H1 (cell line): ENCODE data around the gene GABPB1. TPM values are rescaled to one million over a fixed set of nuclear protein-coding genes. Genes with fewer than 3 reads are reported as not detected.
A peak's percentile ranks its signal among the peaks of the same experiment; 100 is the strongest.

Source experiments
- CTCF ChIA-PET: fragments of 300-600 bp; sonication (Branson Sonifier 250); formaldehyde crosslinking; loops from one replicate; lab custom pipeline; 2021; ENCODE audit not compliant: partially characterized antibody; lab: Charles Lee
- POLR2A ChIA-PET: fragments of 300-600 bp; sonication (Branson Sonifier 250); formaldehyde crosslinking; loops from one replicate; lab custom pipeline; 2021; ENCODE audit warnings: inconsistent platforms; ENCODE audit not compliant: partially characterized antibody; lab: Charles Lee
- DNase-seq, 2 experiments: peaks; one replicate each; pipeline versions ENCODE4 v3.0.0 to v3.0.0-alpha.2; 2010 to 2022; ENCODE audit warnings: low spot score in 2 of 2, low read depth in 1 of 2, mixed read lengths in 1 of 2
- FAIRE-seq: peaks from 2 replicates; lab custom pipeline; 2011; peaks lifted over from hg19 to GRCh38; lab: Jason Lieb, UNC
- H2AFZ ChIP-seq: 2 replicates; pipeline ENCODE4 v1.8.1; 2012; ENCODE audit warnings: low read length, inconsistent platforms
- H2AK5ac ChIP-seq: 2 replicates; pipeline ENCODE4 v1.6.1; 2013; ENCODE audit warnings: low read depth, low read length
- H2BK120ac ChIP-seq: replicated peaks from 2 replicates; pipeline ENCODE3; 2013; ENCODE audit warnings: low read depth, low read length, inconsistent platforms
- H2BK12ac ChIP-seq: 2 replicates; pipeline ENCODE4 v1.6.1; 2013; ENCODE audit warnings: low read depth, low read length
- H2BK15ac ChIP-seq: 2 replicates; pipeline ENCODE4 v1.6.1; 2013; ENCODE audit warnings: low read length
- H2BK20ac ChIP-seq: 2 replicates; pipeline ENCODE4 v1.6.1; 2013; ENCODE audit warnings: low read length
- H2BK5ac ChIP-seq: 2 replicates; pipeline ENCODE4 v1.6.1; 2013; ENCODE audit warnings: low read depth, low read length
- H3K14ac ChIP-seq: 2 replicates; pipeline ENCODE4 v1.6.1; 2013; ENCODE audit warnings: inconsistent platforms; ENCODE audit not compliant: insufficient read length
- H3K18ac ChIP-seq: 2 replicates; pipeline ENCODE4 v1.6.1; 2013; ENCODE audit warnings: low read length; ENCODE audit errors: extremely low read depth
- H3K23ac ChIP-seq: 2 replicates; pipeline ENCODE4 v1.6.1; 2013; ENCODE audit warnings: inconsistent platforms; ENCODE audit not compliant: insufficient read length
- H3K23me2 ChIP-seq: 2 replicates; pipeline ENCODE4 v1.6.1; 2013; ENCODE audit warnings: low read depth, low read length
- H3K27ac ChIP-seq: 2 replicates; pipeline ENCODE4 v1.6.1; 2011; ENCODE audit warnings: low read depth, low read length, inconsistent platforms
- H3K27me3 ChIP-seq, 4 experiments: replicated peaks in 1 of 4; 1 replicate in 1 of 4; 2 replicates in 3 of 4; pipeline versions ENCODE4 v1.6.1 to v1.8.1; 2011 to 2013; ENCODE audit warnings: low read length in 3 of 4, mild to moderate bottlenecking in 3 of 4, inconsistent platforms in 2 of 4, mixed read lengths in 2 of 4, moderate library complexity in 1 of 4; ENCODE audit not compliant: control insufficient read depth in 3 of 4, insufficient read depth in 3 of 4; ENCODE audit errors: extremely low read depth in 1 of 4
- H3K36me3 ChIP-seq, 4 experiments: 2 replicates each; pipeline versions ENCODE4 v1.6.1 to v1.8.1; 2011 to 2013; ENCODE audit warnings: mild to moderate bottlenecking in 4 of 4, low read length in 3 of 4, moderate library complexity in 2 of 4, control low read depth in 1 of 4, inconsistent platforms in 1 of 4; ENCODE audit not compliant: insufficient read depth in 4 of 4, control insufficient read depth in 2 of 4
- H3K4ac ChIP-seq: replicated peaks from 2 replicates; pipeline ENCODE3; 2013; ENCODE audit warnings: low read length, low read depth, mixed read lengths, inconsistent platforms; ENCODE audit not compliant: insufficient read length
- H3K4me1 ChIP-seq, 4 experiments: replicated peaks in 1 of 4; 1 replicate in 1 of 4; 2 replicates in 3 of 4; pipeline versions ENCODE4 v1.6.1 to v1.8.1; 2011 to 2013; ENCODE audit warnings: low read length in 3 of 4, inconsistent platforms in 2 of 4, mixed read lengths in 1 of 4; ENCODE audit not compliant: insufficient read depth in 4 of 4, control insufficient read depth in 3 of 4
- H3K4me2 ChIP-seq, 2 experiments: 2 replicates each; pipeline versions ENCODE4 v1.6.1 to v1.8.1; 2011 to 2013; ENCODE audit warnings: low read depth in 2 of 2, low read length in 2 of 2, control low read depth in 1 of 2, inconsistent platforms in 1 of 2, mild to moderate bottlenecking in 1 of 2; ENCODE audit not compliant: insufficient read depth in 1 of 2
- H3K4me3 ChIP-seq, 4 experiments: fragments of 200-600, 300-600 bp in 1 of 4; sonication (generic), shearing (Covaris generic), sonication (Bioruptor Twin) in 1 of 4; 2 replicates each; pipeline versions ENCODE4 v1.5.1 to v1.8.1; 2011 to 2016; ENCODE audit warnings: low read length in 4 of 4, low read depth in 3 of 4, control low read depth in 2 of 4, inconsistent platforms in 2 of 4, mild to moderate bottlenecking in 2 of 4, mixed read lengths in 1 of 4, moderate library complexity in 1 of 4; ENCODE audit not compliant: insufficient read depth in 2 of 4; ENCODE audit errors: extremely low read depth in 1 of 4
- H3K56ac ChIP-seq: replicated peaks from 2 replicates; pipeline ENCODE3; 2013; ENCODE audit warnings: low read depth, mild to moderate bottlenecking, mixed read lengths, low read length, inconsistent platforms; ENCODE audit not compliant: insufficient read length
- H3K79me1 ChIP-seq: 2 replicates; pipeline ENCODE4 v1.6.1; 2013; ENCODE audit warnings: low read depth, low read length, control low read depth
- H3K79me2 ChIP-seq, 2 experiments: 2 replicates each; pipeline versions ENCODE4 v1.6.1 to v1.8.1; 2012 to 2013; ENCODE audit warnings: low read length in 2 of 2, mild to moderate bottlenecking in 2 of 2, inconsistent platforms in 1 of 2; ENCODE audit not compliant: insufficient read depth in 2 of 2, control insufficient read depth in 1 of 2
- H3K9ac ChIP-seq, 4 experiments: replicated peaks in 1 of 4; 1 replicate in 1 of 4; 2 replicates in 3 of 4; pipeline versions ENCODE4 v1.6.1 to v1.8.1; 2011 to 2013; ENCODE audit warnings: low read depth in 3 of 4, low read length in 3 of 4, control low read depth in 2 of 4, mild to moderate bottlenecking in 2 of 4, moderate library complexity in 2 of 4, inconsistent platforms in 1 of 4; ENCODE audit errors: extremely low read depth in 1 of 4
- H3K9me3 ChIP-seq, 2 experiments: 2 replicates each; pipeline versions ENCODE4 v1.6.1 to v1.8.1; 2012 to 2013; ENCODE audit warnings: mild to moderate bottlenecking in 2 of 2, moderate library complexity in 2 of 2, control low read depth in 1 of 2, inconsistent platforms in 1 of 2, low read depth in 1 of 2, low read length in 1 of 2, mixed read lengths in 1 of 2; ENCODE audit not compliant: insufficient read depth in 2 of 2
- H4K20me1 ChIP-seq, 2 experiments: replicated peaks in 1 of 2; 2 replicates each; pipeline versions ENCODE3 to v1.8.1; 2011 to 2013; ENCODE audit warnings: inconsistent platforms in 2 of 2, low read length in 2 of 2, mild to moderate bottlenecking in 1 of 2; ENCODE audit not compliant: insufficient read depth in 2 of 2, control insufficient read depth in 1 of 2
- H4K5ac ChIP-seq: 2 replicates; pipeline ENCODE4 v1.6.1; 2013; ENCODE audit warnings: low read length, low read depth, mixed read lengths, inconsistent platforms; ENCODE audit not compliant: insufficient read length
- H4K8ac ChIP-seq: 2 replicates; pipeline ENCODE4 v1.8.0; 2013; ENCODE audit warnings: mild to moderate bottlenecking, moderate library complexity, low read length, inconsistent platforms; ENCODE audit not compliant: insufficient read depth; ENCODE audit errors: extremely low read depth
- H4K91ac ChIP-seq: replicated peaks from 2 replicates; pipeline ENCODE3; 2013; ENCODE audit warnings: low read length, mixed read lengths, inconsistent platforms; ENCODE audit not compliant: insufficient read length
- ATF3 ChIP-seq: IDR thresholded peaks from 2 replicates; pipeline ENCODE4 v1.6.1; 2011; ENCODE audit warnings: low read depth, mild to moderate bottlenecking, low read length; ENCODE audit not compliant: insufficient read depth
- CHD1 ChIP-seq: IDR thresholded peaks from 2 replicates; pipeline ENCODE4 v1.6.1; 2012; ENCODE audit warnings: low read depth, low read length, improper control_type of control experiment
- EGR1 ChIP-seq: IDR thresholded peaks from 2 replicates; pipeline ENCODE4 v1.6.1; 2011; ENCODE audit warnings: low read depth, low read length, borderline replicate concordance
- EZH2 ChIP-seq: fragments of 200-600 bp; sonication (generic); IDR thresholded peaks from 2 replicates; pipeline ENCODE4 v1.7.1; 2012; ENCODE audit warnings: low read depth, mild to moderate bottlenecking, moderate library complexity, low read length, inconsistent platforms; ENCODE audit not compliant: severe bottlenecking
- HDAC6 ChIP-seq: IDR thresholded peaks from one replicate; pipeline ENCODE4 v1.7.1; 2012; ENCODE audit warnings: low read depth, mild to moderate bottlenecking, inconsistent platforms, low read length, moderate library complexity
- MAFK ChIP-seq: IDR thresholded peaks from 2 replicates; pipeline ENCODE4 v1.6.1; 2012; ENCODE audit warnings: low read depth, mild to moderate bottlenecking, improper control_type of control experiment, low read length
- NANOG ChIP-seq: IDR thresholded peaks from 2 replicates; pipeline ENCODE4 v1.6.1; 2011; ENCODE audit warnings: low read length, low read depth, mild to moderate bottlenecking, inconsistent platforms; ENCODE audit not compliant: insufficient read depth, poor library complexity, severe bottlenecking
- RBBP5 ChIP-seq: IDR thresholded peaks from 2 replicates; pipeline ENCODE4 v1.7.1; 2012; ENCODE audit warnings: low read depth, mild to moderate bottlenecking, inconsistent platforms, low read length, moderate library complexity, borderline replicate concordance
- RNF2 ChIP-seq: fragments of 200-900, 300-1000 bp; sonication (generic); IDR thresholded peaks from 2 replicates; pipeline ENCODE4 v1.7.1; 2016; ENCODE audit warnings: borderline replicate concordance, low read depth, mild to moderate bottlenecking, antibody characterized with exemption, low read length; ENCODE audit not compliant: poor library complexity, severe bottlenecking; ENCODE audit errors: missing control alignments
- SIN3A ChIP-seq, 2 experiments: IDR thresholded peaks in 1 of 2; conservative IDR thresholded peaks in 1 of 2; 2 replicates each; pipeline ENCODE4 v1.6.1; 2011 to 2012; ENCODE audit warnings: low read length in 2 of 2, improper control_type of control experiment in 1 of 2, low read depth in 1 of 2, mild to moderate bottlenecking in 1 of 2
- SIX5 ChIP-seq: IDR thresholded peaks from 2 replicates; pipeline ENCODE4 v1.6.1; 2011; ENCODE audit warnings: mild to moderate bottlenecking, low read depth, low read length
- SP2 ChIP-seq: IDR thresholded peaks from 2 replicates; pipeline ENCODE4 v1.6.1; 2012; ENCODE audit warnings: mild to moderate bottlenecking, low read length, inconsistent platforms
- SRF ChIP-seq: IDR thresholded peaks from 2 replicates; pipeline ENCODE4 v1.6.1; 2011; ENCODE audit warnings: mild to moderate bottlenecking, low read depth, low read length, moderate library complexity
- TCF12 ChIP-seq: IDR thresholded peaks from 2 replicates; pipeline ENCODE4 v1.6.1; 2011; ENCODE audit warnings: low read depth, mild to moderate bottlenecking, low read length
- WGBS, 2 experiments: shearing (Covaris generic) in 1 of 2; methylation state at CpG; one replicate each; pipeline versions ENCODE4 v1.1.6 to v1.1.7; 2013 to 2015; ENCODE audit warnings: low lambda C conversion rate in 2 of 2, mixed read lengths in 2 of 2, inconsistent platforms in 1 of 2, low coverage in 1 of 2, missing lambda C conversion rate in 1 of 2; ENCODE audit not compliant: insufficient replicate concordance in 2 of 2, insufficient coverage in 1 of 2, insufficient read length in 1 of 2; ENCODE audit errors: extremely low coverage in 1 of 2, missing lambda C conversion rate in 1 of 2; 5-methylcytosine and 5-hydroxymethylcytosine counted together
- polyA plus RNA-seq, 7 experiments: library from polyadenylated mRNA; depleted of rRNA in 3 of 7; stranded (reverse) in 5 of 7; unstranded in 2 of 7; fragments of >200 nt in 5 of 7; fragments of 200-250 nt in 2 of 7; gene quantifications; 1 replicate in 5 of 7; 2 replicates in 1 of 7; 4 replicates in 1 of 7; pipeline versions ENCODE4 v1.2.1 to v1.2.3, GENCODE V29; 2011 to 2013; ENCODE audit warnings: missing spikeins in 2 of 7, mixed read lengths in 2 of 7
- total RNA-seq: library from RNA; stranded (reverse); fragmentation: NEBNext Ultra II Directional; extraction: Animal tissue kit (Norgen Biotek cat#: 25700); gene quantifications from 2 replicates; pipeline ENCODE4 v1.2.1, GENCODE V29; 2021

Gene GABPB1
- total and polyA plus RNA-seq, 2 of the 8 experiments (the other 6 are each of a cell fraction or from before 2014, with no cell fraction given), result 24.5 to 32.3 TPM

GRCh38 chr15:50227076-50227475, 127.9 kb downstream of the GABPB1 start:
- Histone ChIP-seq H3K4me2 (no peak overlapping the region), H4K8ac (no peak overlapping the region), H3K4me3 (no peak overlapping the region), H3K9ac (no peak overlapping the region), H3K23ac (no peak overlapping the region), H3K23me2 (no peaks in the 10 kb centered on the region), H3K14ac (no peak overlapping the region), H2BK12ac (no peak overlapping the region), H4K91ac (no peak overlapping the region), H2BK20ac (no peak overlapping the region), H2AFZ (no peak overlapping the region), H3K79me1 (no peaks in the 10 kb centered on the region), H2BK5ac (no peak overlapping the region), H3K27me3 (no peaks in the 10 kb centered on the region), H2AK5ac (no peak overlapping the region), H3K18ac (no peak overlapping the region), H4K20me1 (no peaks in the 10 kb centered on the region), H3K56ac (no peak overlapping the region), H3K79me2 (no peaks in the 10 kb centered on the region; a peak in 1 of 4 replicates), H3K4me1 (no peaks in the 10 kb centered on the region), H3K9me3 (no peaks in the 10 kb centered on the region), H4K5ac (no peak overlapping the region), H3K4ac (no peak overlapping the region), H2BK120ac (no peak overlapping the region), H2BK15ac (no peak overlapping the region), H3K36me3 (peaks cover 0 to 3% (median 0%) of the 10 kb centered on the region in 4 experiments; a peak in 2 of 8 replicates), H3K27ac (no peak overlapping the region)
- WGBS, 2 experiments, result 92% methylated on average over 5 of the region's 5 CpGs; no CpG with 5 or more reads in 1 of the 2 experiments
- ChIA-PET POLR2A (no interaction called here), CTCF (no interaction called here)
- DNase-seq (peak in 1 of 2 experiments; percentile 13), FAIRE-seq (no peak)
- TF ChIP-seq MAFK, result no peak
- no peak for TF ChIP-seq SP2
- no peak for TF ChIP-seq CHD1
- no peak for TF ChIP-seq HDAC6
- no peak for TF ChIP-seq RBBP5
- no peak for TF ChIP-seq ATF3
- TF ChIP-seq SIN3A (conservative IDR thresholded peaks at IDR 0.05 in 1 of 2, IDR thresholded peaks at IDR 0.05 in 1 of 2; ENCODE audit: low read depth in 1 of 2, low read length in 2 of 2), result no peak
- no peak for TF ChIP-seq TCF12
- TF ChIP-seq EGR1, result no peak
- TF ChIP-seq SRF, result no peak
- no peak for TF ChIP-seq SIX5
- TF ChIP-seq EZH2, result no peak
- TF ChIP-seq NANOG, result no peak
- no peak for TF ChIP-seq RNF2
